Gastrocnemius medialis (tissue), 4 donors: ENCODE data around the gene THOC5. TPM values are rescaled to one million over a fixed set of nuclear protein-coding genes. Genes with fewer than 3 reads are reported as not detected.
A peak's percentile ranks its signal among the peaks of the same experiment; 100 is the strongest.

Experiments used
- ATAC-seq, 2 donors: fragments of 150-250 bp; one replicate each; pipeline ENCODE4 v1.9.1; 2016
- DNase-seq, 2 donors: peaks; one replicate each; pipeline ENCODE4 v3.0.0-alpha.2; 2019
- H3K27ac ChIP-seq, 4 donors: fragments of 200-600 bp; sonication (generic); 1 replicate in 1 of 4; 2 replicates in 3 of 4; pipeline ENCODE4 v1.5.1; 2016 to 2018; ENCODE audit warnings: mild to moderate bottlenecking in 2 of 4, moderate library complexity in 1 of 4
- H3K27me3 ChIP-seq, 3 donors: fragments of 200-600 bp; sonication (generic) in 2 of 3; 1 replicate in 1 of 3; 2 replicates in 2 of 3; pipeline versions ENCODE4 v1.5.1 to v1.6.0; 2016 to 2019; ENCODE audit warnings: mild to moderate bottlenecking in 1 of 3, moderate library complexity in 1 of 3
- H3K36me3 ChIP-seq, 2 donors: fragments of 200-600 bp; sonication (generic) in 1 of 2; one replicate each; pipeline ENCODE4 v1.5.1; 2017 to 2018
- H3K4me1 ChIP-seq, 2 donors: fragments of 200-600 bp; sonication (generic) in 1 of 2; one replicate each; pipeline ENCODE4 v1.5.1; 2016 to 2017; ENCODE audit warnings: mild to moderate bottlenecking in 2 of 2
- H3K4me3 ChIP-seq, 4 donors: fragments of 200-600 bp; sonication (generic) in 3 of 4; 1 replicate in 1 of 4; 2 replicates in 3 of 4; pipeline ENCODE4 v1.5.1; 2016 to 2019; ENCODE audit warnings: mild to moderate bottlenecking in 2 of 4
- H3K9me3 ChIP-seq, 3 donors: fragments of 200-600 bp; sonication (generic) in 2 of 3; 1 replicate in 1 of 3; 2 replicates in 2 of 3; pipeline ENCODE4 v1.5.1; 2016 to 2019
- CTCF ChIP-seq, 5 experiments: fragments of 450-650 bp in 3 of 5; fragments of 200-600 bp in 2 of 5; sonication (generic) in 2 of 5; IDR thresholded peaks in 4 of 5; conservative IDR thresholded peaks in 1 of 5; 1 replicate in 4 of 5; 2 replicates in 1 of 5; pipeline ENCODE4 v1.5.1; 2016 to 2019; ENCODE audit warnings: antibody characterized with exemption in 5 of 5, mild to moderate bottlenecking in 3 of 5, moderate library complexity in 3 of 5
- POLR2A ChIP-seq, 2 donors: fragments of 450-650 bp; IDR thresholded peaks; one replicate each; pipeline ENCODE4 v1.6.1; 2017; ENCODE audit warnings: antibody characterized with exemption in 2 of 2, mild to moderate bottlenecking in 2 of 2, moderate library complexity in 2 of 2
- in situ Hi-C, 4 donors: fragments of 200-750 bp; cut with MboI; loops; one replicate each; pipeline versions ENCODE4 v1.15.0 to v1.8.0; 2017; ENCODE audit warnings: low sequenced_read_pairs in 4 of 4
- intact Hi-C: fragments of 100-400 bp; cut with DNase I; formaldehyde crosslinking; loops from one replicate; pipeline ENCODE4 v1.15.1; 2023; ENCODE audit warnings: low total_unique reads
- total RNA-seq, 4 donors: library from RNA; depleted of rRNA; stranded (reverse); fragments of >200 nt; gene quantifications; one replicate each; pipeline versions ENCODE4 v1.1.0 to v1.2.3, GENCODE V29; 2016

The THOC5 gene
- total RNA-seq, 4 donors from 2014 or later: 38.4 to 71.4 (median 56.3) TPM

GRCh38 chr22:29580200-29580810 is 26.7 kb upstream of the THOC5 start:
- DNase-seq: no peak
- no peaks in the 10 kb centered on the region for H3K9me3 ChIP-seq
- no peaks in the 10 kb centered on the region for H3K36me3 ChIP-seq
- intact Hi-C loops: no loop called here
- no peak overlapping the region for H3K27ac ChIP-seq
- no peak for TF ChIP-seq POLR2A (IDR thresholded peaks at IDR 0.05)
- no peak for TF ChIP-seq CTCF (IDR thresholded peaks at IDR 0.05 in 4 of 5, conservative IDR thresholded peaks at IDR 0.05 in 1 of 5)
- peaks cover 0 to 11% (median 6%) of the 10 kb centered on the region in 3 donors for H3K27me3 ChIP-seq
- no peaks in the 10 kb centered on the region for H3K4me1 ChIP-seq
- H3K4me3 ChIP-seq: peak overlapping the region; percentile 49 to 66 (median 52)
- ATAC-seq: no peak
- in situ Hi-C loops: no loop called here

GRCh38 chr22:29578462-29579200 is 25.1 kb upstream of the THOC5 start:
- Histone ChIP-seq H3K27me3 (peaks cover 0 to 11% (median 6%) of the 10 kb centered on the region in 3 donors), H3K4me3 (no peak overlapping the region), H3K9me3 (no peaks in the 10 kb centered on the region), H3K36me3 (no peaks in the 10 kb centered on the region), H3K4me1 (no peaks in the 10 kb centered on the region), H3K27ac (no peak overlapping the region)
- ATAC-seq (no peak), DNase-seq (no peak)
- TF ChIP-seq CTCF (IDR thresholded peaks at IDR 0.05 in 4 of 5, conservative IDR thresholded peaks at IDR 0.05 in 1 of 5) (no peak), POLR2A (IDR thresholded peaks at IDR 0.05) (no peak)
- in situ Hi-C loops (no loop called here), intact Hi-C loops (no loop called here)

GRCh38 chr22:29574762-29575450 is 21.3 kb upstream of the THOC5 start:
- TF ChIP-seq CTCF (IDR thresholded peaks at IDR 0.05 in 4 of 5, conservative IDR thresholded peaks at IDR 0.05 in 1 of 5) (no peak), POLR2A (IDR thresholded peaks at IDR 0.05) (no peak)
- in situ Hi-C loops: no loop called here

GRCh38 chr22:29570912-29571549 is 17.5 kb upstream of the THOC5 start:
- intact Hi-C loops: no loop called here
- no peak for ATAC-seq

More at GRCh38 chr22:29574762-29575450, 21.3 kb upstream of the THOC5 start:
- Histone ChIP-seq H3K27ac (no peak overlapping the region), H3K36me3 (no peaks in the 10 kb centered on the region), H3K9me3 (no peaks in the 10 kb centered on the region), H3K4me3 (no peak overlapping the region), H3K27me3 (no peaks in the 10 kb centered on the region), H3K4me1 (no peaks in the 10 kb centered on the region)
- ATAC-seq: no peak
- intact Hi-C loops: no loop called here
- DNase-seq: no peak

More at GRCh38 chr22:29570912-29571549, 17.5 kb upstream of the THOC5 start:
- Histone ChIP-seq H3K36me3 (no peaks in the 10 kb centered on the region), H3K27ac (no peak overlapping the region), H3K4me3 (no peak overlapping the region), H3K4me1 (no peaks in the 10 kb centered on the region), H3K9me3 (no peaks in the 10 kb centered on the region), H3K27me3 (no peaks in the 10 kb centered on the region)
- no peak for DNase-seq
- TF ChIP-seq CTCF (IDR thresholded peaks at IDR 0.05 in 4 of 5, conservative IDR thresholded peaks at IDR 0.05 in 1 of 5) (no peak), POLR2A (IDR thresholded peaks at IDR 0.05) (no peak)
- in situ Hi-C loops: no loop called here
